MM.1S (cell line): ENCODE results near the gene KDM4B.

Source experiments
- EZH2 ChIP-seq: fragments of 300-600 bp; sonication (generic); optimal IDR thresholded peaks from 2 replicates; pipeline ENCODE3; 2017; ENCODE audit warnings: low read depth, mild to moderate bottlenecking, antibody characterized with exemption, low read length, mixed read lengths
- TF ChIP-seq, protein P1 (sequence below): fragments of 300-600 bp; sonication (generic); IDR thresholded peaks from 2 replicates; pipeline ENCODE4 v1.5.1; 2016; ENCODE audit warnings: antibody characterized with exemption, low read length, mixed read lengths

GRCh38 chr19:5098646-5099045, 129.7 kb downstream of the KDM4B start:
- TF ChIP-seq, protein P1, sequence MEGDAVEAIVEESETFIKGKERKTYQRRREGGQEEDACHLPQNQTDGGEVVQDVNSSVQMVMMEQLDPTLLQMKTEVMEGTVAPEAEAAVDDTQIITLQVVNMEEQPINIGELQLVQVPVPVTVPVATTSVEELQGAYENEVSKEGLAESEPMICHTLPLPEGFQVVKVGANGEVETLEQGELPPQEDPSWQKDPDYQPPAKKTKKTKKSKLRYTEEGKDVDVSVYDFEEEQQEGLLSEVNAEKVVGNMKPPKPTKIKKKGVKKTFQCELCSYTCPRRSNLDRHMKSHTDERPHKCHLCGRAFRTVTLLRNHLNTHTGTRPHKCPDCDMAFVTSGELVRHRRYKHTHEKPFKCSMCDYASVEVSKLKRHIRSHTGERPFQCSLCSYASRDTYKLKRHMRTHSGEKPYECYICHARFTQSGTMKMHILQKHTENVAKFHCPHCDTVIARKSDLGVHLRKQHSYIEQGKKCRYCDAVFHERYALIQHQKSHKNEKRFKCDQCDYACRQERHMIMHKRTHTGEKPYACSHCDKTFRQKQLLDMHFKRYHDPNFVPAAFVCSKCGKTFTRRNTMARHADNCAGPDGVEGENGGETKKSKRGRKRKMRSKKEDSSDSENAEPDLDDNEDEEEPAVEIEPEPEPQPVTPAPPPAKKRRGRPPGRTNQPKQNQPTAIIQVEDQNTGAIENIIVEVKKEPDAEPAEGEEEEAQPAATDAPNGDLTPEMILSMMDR: no peak
- TF ChIP-seq EZH2: no peak
